ENCODE data around the gene HS6ST3. TPM values are rescaled to one million over a fixed set of nuclear protein-coding genes. Genes with fewer than 3 reads are reported as not detected.
A peak's percentile ranks its signal among the peaks of the same experiment; 100 is the strongest.

Gene HS6ST3
- total RNA-seq, 1 experiment from 2014 or later: not detected

DNA sequence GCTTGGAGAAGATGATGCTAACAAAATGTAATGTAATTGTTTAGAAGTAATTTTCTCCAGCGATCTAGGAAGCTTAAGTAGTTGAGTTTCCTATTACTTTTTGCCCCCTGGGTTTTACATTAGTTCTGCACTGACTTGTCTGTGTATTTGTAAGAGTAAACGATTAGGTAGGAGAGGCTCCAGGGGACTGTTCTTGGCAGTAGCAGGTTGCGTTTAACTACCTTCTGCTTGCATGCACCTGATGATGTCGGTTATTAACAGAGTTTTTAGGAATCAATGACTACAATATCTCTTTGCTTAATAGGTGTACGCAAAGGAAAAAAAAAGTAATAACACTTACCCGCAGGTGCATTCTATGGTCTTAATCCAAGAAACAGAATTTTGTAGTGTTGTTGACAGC, 18.4 kb upstream of the HS6ST3 start:
- Mint-ChIP-seq H3K27me3 (ENCODE audit: insufficient read depth, unreplicated experiment) (peaks cover 3% of the 10 kb centered on the region), H3K36me3 (ENCODE audit: insufficient read depth, unreplicated experiment) (no peaks in the 10 kb centered on the region), H3K9me3 (ENCODE audit: unreplicated experiment) (no peaks in the 10 kb centered on the region), H3K4me1 (ENCODE audit: low read depth, unreplicated experiment) (no peaks in the 10 kb centered on the region), H3K4me3 (ENCODE audit: unreplicated experiment) (no peak overlapping the region), H3K27ac (ENCODE audit: unreplicated experiment) (no peak overlapping the region)
- intact Hi-C loops (cut with micrococcal nuclease; ENCODE audit: unreplicated experiment): no loop called here
- ChIA-PET POLR2A (no interaction called here), CTCF (no interaction called here)
- Histone ChIP-seq H3K4me1 (no peaks in the 10 kb centered on the region), H3K36me3 (ENCODE audit: control insufficient read depth, insufficient read depth, low read length) (no peaks in the 10 kb centered on the region), H3K27me3 (replicated peaks; ENCODE audit: control insufficient read depth, insufficient read depth, low read length) (no peaks in the 10 kb centered on the region), H3K4me3 (ENCODE audit: low read depth, low read length) (no peak overlapping the region), H3K9me3 (no peaks in the 10 kb centered on the region)
- DNase-seq: no peak
- TF ChIP-seq, protein P1, sequence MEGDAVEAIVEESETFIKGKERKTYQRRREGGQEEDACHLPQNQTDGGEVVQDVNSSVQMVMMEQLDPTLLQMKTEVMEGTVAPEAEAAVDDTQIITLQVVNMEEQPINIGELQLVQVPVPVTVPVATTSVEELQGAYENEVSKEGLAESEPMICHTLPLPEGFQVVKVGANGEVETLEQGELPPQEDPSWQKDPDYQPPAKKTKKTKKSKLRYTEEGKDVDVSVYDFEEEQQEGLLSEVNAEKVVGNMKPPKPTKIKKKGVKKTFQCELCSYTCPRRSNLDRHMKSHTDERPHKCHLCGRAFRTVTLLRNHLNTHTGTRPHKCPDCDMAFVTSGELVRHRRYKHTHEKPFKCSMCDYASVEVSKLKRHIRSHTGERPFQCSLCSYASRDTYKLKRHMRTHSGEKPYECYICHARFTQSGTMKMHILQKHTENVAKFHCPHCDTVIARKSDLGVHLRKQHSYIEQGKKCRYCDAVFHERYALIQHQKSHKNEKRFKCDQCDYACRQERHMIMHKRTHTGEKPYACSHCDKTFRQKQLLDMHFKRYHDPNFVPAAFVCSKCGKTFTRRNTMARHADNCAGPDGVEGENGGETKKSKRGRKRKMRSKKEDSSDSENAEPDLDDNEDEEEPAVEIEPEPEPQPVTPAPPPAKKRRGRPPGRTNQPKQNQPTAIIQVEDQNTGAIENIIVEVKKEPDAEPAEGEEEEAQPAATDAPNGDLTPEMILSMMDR (IDR thresholded peaks at IDR 0.05; ENCODE audit: insufficient read depth in 1 of 2, low read depth in 1 of 2, low read length in 1 of 2, severe bottlenecking in 1 of 2, unreplicated experiment in 1 of 2): no peak
- no TSS peak for BruUV-seq (replicated peaks)

DNA sequence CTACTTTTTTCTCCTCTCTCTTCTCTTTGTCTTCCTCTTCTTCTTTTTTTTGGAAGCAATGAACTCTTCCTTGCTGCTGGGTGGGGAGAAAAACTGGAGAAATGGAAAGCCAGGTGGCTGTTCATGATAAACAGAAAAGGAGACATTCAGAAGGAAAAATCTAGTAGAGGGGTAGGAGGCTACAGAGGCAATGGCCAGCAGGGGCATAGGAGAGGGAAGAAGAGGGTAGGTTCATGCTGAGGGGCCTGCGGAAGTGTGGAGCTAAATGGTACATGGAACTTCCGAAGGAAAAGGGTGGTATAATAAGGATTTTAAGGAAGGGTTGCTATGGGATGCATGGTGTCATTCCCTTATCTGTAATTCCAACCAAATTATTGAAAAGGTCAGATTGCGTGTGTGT, 17.5 kb upstream of the HS6ST3 start:
- H3K4me3 ChIP-seq (ENCODE audit: low read depth, low read length): no peak overlapping the region
- no peaks in the 10 kb centered on the region for H3K4me1 ChIP-seq
- TF ChIP-seq, protein P1 (IDR thresholded peaks at IDR 0.05; ENCODE audit: insufficient read depth in 1 of 2, low read depth in 1 of 2, low read length in 1 of 2, severe bottlenecking in 1 of 2, unreplicated experiment in 1 of 2): no peak
- no peaks in the 10 kb centered on the region for H3K9me3 Mint-ChIP-seq (ENCODE audit: unreplicated experiment)
- no peak overlapping the region for H3K4me3 Mint-ChIP-seq (ENCODE audit: unreplicated experiment)
- no peaks in the 10 kb centered on the region for H3K27me3 ChIP-seq (replicated peaks; ENCODE audit: control insufficient read depth, insufficient read depth, low read length)
- H3K27me3 Mint-ChIP-seq (ENCODE audit: insufficient read depth, unreplicated experiment): peaks cover 11% of the 10 kb centered on the region
- no TSS peak for BruUV-seq (replicated peaks)
- H3K9me3 ChIP-seq: no peaks in the 10 kb centered on the region
- H3K36me3 Mint-ChIP-seq (ENCODE audit: insufficient read depth, unreplicated experiment): no peaks in the 10 kb centered on the region
- H3K27ac Mint-ChIP-seq (ENCODE audit: unreplicated experiment): no peak overlapping the region
- POLR2A ChIA-PET: no interaction called here
- H3K36me3 ChIP-seq (ENCODE audit: control insufficient read depth, insufficient read depth, low read length): no peaks in the 10 kb centered on the region
- no peak for DNase-seq
- H3K4me1 Mint-ChIP-seq (ENCODE audit: low read depth, unreplicated experiment): no peaks in the 10 kb centered on the region
- intact Hi-C loops (cut with micrococcal nuclease; ENCODE audit: unreplicated experiment): no loop called here
- CTCF ChIA-PET: no interaction called here

DNA sequence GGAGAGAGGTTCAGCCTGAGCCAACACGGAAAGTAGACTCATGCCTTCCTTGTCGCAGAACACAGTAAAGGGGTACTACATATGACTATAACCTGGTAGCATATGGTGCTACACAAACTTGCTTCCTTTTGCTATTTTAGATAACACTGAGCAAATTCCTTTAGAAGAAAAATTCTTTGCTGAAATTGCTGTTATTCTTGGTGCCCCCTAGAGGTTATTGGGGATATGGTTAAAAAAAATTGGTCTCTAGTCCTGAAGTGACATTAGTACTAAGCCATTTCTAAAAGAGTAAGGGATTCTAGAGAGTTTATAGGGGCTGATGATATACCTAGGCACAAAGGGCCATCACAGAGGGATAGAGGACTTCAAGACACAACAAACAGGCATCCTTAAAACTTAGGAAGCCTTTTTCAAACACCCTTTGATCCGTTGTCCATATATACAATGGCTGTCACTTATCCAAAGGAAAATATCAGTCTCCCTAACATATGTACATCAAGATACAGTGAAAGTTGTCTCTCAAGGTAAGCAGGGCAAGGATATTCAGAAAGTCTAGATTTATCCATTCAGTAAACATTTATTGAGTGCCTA, 13.9 kb upstream of the HS6ST3 start:
- H3K4me1 Mint-ChIP-seq (ENCODE audit: low read depth, unreplicated experiment): no peaks in the 10 kb centered on the region
- no peak overlapping the region for H3K27ac Mint-ChIP-seq (ENCODE audit: unreplicated experiment)
- ChIA-PET CTCF (no interaction called here), POLR2A (no interaction called here)
- Histone ChIP-seq H3K27me3 (replicated peaks; ENCODE audit: control insufficient read depth, insufficient read depth, low read length) (no peaks in the 10 kb centered on the region), H3K4me1 (no peaks in the 10 kb centered on the region), H3K4me3 (ENCODE audit: low read depth, low read length) (no peak overlapping the region), H3K36me3 (ENCODE audit: control insufficient read depth, insufficient read depth, low read length) (no peaks in the 10 kb centered on the region), H3K9me3 (no peaks in the 10 kb centered on the region)
- TF ChIP-seq, protein P1 (IDR thresholded peaks at IDR 0.05; ENCODE audit: insufficient read depth in 1 of 2, low read depth in 1 of 2, low read length in 1 of 2, severe bottlenecking in 1 of 2, unreplicated experiment in 1 of 2): peak; percentile 48 to 63
- H3K27me3 Mint-ChIP-seq (ENCODE audit: insufficient read depth, unreplicated experiment): peaks cover 12% of the 10 kb centered on the region
- no peaks in the 10 kb centered on the region for H3K9me3 Mint-ChIP-seq (ENCODE audit: unreplicated experiment)
- intact Hi-C loops (cut with micrococcal nuclease; ENCODE audit: unreplicated experiment): loop anchor here (1.0 kb wide), 1 partner anchor 56 kb away; no protein-coding TSS in a partner anchor
- H3K36me3 Mint-ChIP-seq (ENCODE audit: insufficient read depth, unreplicated experiment): no peaks in the 10 kb centered on the region
- no peak overlapping the region for H3K4me3 Mint-ChIP-seq (ENCODE audit: unreplicated experiment)
- no TSS peak for BruUV-seq (replicated peaks)
- DNase-seq: peak in 1 of 2 experiments; percentile 41
